ENCODE results near the gene ZNF821. TPM values are rescaled to one million over a fixed set of nuclear protein-coding genes. Genes with fewer than 3 reads are reported as not detected.
A peak's percentile ranks its signal among the peaks of the same experiment; 100 is the strongest.
"Not testable (repeated sequence)": the region's sequence is repeated elsewhere in the genome, so short reads cannot be mapped to it uniquely, and the experiment has no call there.

ZNF821 gene
- total and polyA plus RNA-seq, 4 donors, result 5.4 to 9.9 (median 8.5) TPM

DNA sequence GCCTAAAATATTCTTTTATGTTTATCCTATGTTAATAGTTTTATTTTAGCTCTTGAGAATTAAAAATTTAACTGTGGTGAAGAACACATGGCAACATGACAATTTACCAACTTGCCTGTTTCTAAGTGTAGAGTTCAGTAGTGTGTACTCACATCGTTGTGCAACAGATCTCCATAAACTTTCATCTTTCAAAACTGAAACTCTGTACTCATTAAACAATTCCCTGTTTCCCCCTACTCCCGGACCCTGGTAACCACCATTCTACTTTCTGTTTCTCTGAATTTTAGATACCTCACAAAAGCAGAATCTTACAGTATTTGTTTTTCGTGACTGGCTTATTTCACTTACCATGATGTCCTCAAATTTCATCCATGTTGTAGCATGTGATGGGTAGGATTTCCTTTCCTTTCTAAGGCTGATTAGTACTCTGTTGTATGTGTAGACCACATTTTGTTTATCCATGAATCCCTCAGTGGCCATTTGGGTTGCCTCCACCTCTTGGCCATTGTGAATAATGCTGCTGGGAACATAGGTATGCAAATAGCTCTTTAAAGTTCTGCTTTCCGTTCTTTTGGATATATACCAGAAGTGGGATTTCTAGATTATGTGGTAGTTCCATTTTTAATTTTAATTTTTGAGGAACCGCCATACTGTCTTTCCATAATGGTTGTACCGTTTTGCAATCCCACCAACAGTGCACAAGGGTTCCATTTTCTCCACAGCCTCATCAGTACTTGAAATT is 28.7 kb upstream of the ZNF821 start:
- no peak for DNase-seq
- H3K27ac ChIP-seq (ENCODE audit: low read depth in 1 of 2, low read length in 2 of 2), result no peak overlapping the region
- no peak overlapping the region for H3K4me3 ChIP-seq (ENCODE audit: low read length in 2 of 2)
- no peaks in the 10 kb centered on the region for H3K9me3 ChIP-seq (ENCODE audit: control insufficient read depth, low read length)
- peaks cover 3 to 5% of the 10 kb centered on the region in 2 donors for H3K4me1 ChIP-seq (ENCODE audit: control insufficient read depth in 1 of 2, insufficient read depth in 2 of 2, low read length in 2 of 2)
- intact Hi-C loops (cut with DNase I), result no loop called here
- H3K27me3 ChIP-seq (ENCODE audit: control insufficient read depth in 1 of 2, insufficient read depth in 2 of 2, low read length in 1 of 2), result no peaks in the 10 kb centered on the region
- 88 to 91% methylated on average over 6 of the region's 6 CpGs for WGBS, 2 donors
- no peak for ATAC-seq (ENCODE audit: low FRiP score)
- no peaks in the 10 kb centered on the region for H3K36me3 ChIP-seq (ENCODE audit: control insufficient read depth in 1 of 2, insufficient read depth in 2 of 2, low read length in 1 of 2)

DNA sequence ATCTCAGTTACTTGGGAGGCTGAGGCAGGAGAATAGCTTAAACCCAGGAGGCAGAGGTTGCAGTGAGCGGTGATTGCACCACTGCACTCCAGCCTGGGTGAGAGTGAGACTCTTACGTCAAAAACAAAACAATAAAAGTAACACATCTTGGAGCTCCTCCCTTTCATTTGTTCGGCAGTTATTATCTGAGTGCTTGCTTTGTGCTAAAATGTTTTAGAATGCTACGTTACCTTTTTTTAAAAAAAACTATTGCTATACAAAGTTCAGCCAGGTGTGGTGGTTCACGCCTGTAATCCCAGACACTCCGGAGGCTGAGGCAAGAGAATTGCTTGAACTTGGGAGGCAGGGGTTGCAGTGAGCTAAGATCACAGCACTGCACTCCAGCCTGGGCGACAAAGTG is 27.1 kb upstream of the ZNF821 start:
- DNase-seq (no peak), ATAC-seq (ENCODE audit: low FRiP score) (no peak)
- no peaks in the 10 kb centered on the region for H3K27me3 ChIP-seq (ENCODE audit: control insufficient read depth in 1 of 2, insufficient read depth in 2 of 2, low read length in 1 of 2)
- intact Hi-C loops (cut with DNase I), result no loop called here
- H3K27ac ChIP-seq (ENCODE audit: low read depth in 1 of 2, low read length in 2 of 2), result no peak overlapping the region
- H3K4me1 ChIP-seq (ENCODE audit: control insufficient read depth in 1 of 2, insufficient read depth in 2 of 2, low read length in 2 of 2), result peaks cover 3 to 5% of the 10 kb centered on the region in 2 donors
- 85 to 90% methylated on average over 7 of the region's 7 CpGs for WGBS, 2 donors
- no peaks in the 10 kb centered on the region for H3K9me3 ChIP-seq (ENCODE audit: control insufficient read depth, low read length)
- no peaks in the 10 kb centered on the region for H3K36me3 ChIP-seq (ENCODE audit: control insufficient read depth in 1 of 2, insufficient read depth in 2 of 2, low read length in 1 of 2)
- H3K4me3 ChIP-seq (ENCODE audit: low read length in 2 of 2), result no peak overlapping the region

DNA sequence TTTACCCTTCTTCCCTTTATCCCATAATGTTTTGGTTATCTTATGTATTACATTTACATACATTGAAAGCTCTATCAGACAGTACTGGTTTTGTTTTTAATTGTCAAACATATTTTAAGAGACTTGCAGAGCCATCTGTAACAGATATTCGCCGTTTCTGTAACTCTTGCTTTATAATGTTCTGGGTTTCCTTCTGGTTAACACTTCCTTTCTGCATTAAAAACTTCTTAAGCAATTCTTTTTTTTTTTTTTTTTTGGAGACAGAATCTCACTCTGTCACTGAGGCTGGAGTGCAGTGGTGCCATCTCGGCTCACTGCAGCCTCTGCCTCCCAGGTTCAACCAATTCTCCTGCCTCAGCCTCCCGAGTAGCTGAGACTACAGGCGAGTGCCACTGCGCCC is 21.8 kb upstream of the ZNF821 start:
- ATAC-seq (ENCODE audit: low FRiP score); H3K27me3 ChIP-seq (ENCODE audit: control insufficient read depth in 1 of 2, insufficient read depth in 2 of 2, low read length in 1 of 2); H3K9me3 ChIP-seq (ENCODE audit: control insufficient read depth, low read length); intact Hi-C loops (cut with DNase I); H3K4me3 ChIP-seq (ENCODE audit: low read length in 2 of 2); H3K4me1 ChIP-seq (ENCODE audit: control insufficient read depth in 1 of 2, insufficient read depth in 2 of 2, low read length in 2 of 2); DNase-seq; H3K27ac ChIP-seq (ENCODE audit: low read depth in 1 of 2, low read length in 2 of 2); H3K36me3 ChIP-seq (ENCODE audit: control insufficient read depth in 1 of 2, insufficient read depth in 2 of 2, low read length in 1 of 2): not testable (repeated sequence)
- 86 to 87% methylated on average over 6 of the region's 6 CpGs for WGBS, 2 donors

DNA sequence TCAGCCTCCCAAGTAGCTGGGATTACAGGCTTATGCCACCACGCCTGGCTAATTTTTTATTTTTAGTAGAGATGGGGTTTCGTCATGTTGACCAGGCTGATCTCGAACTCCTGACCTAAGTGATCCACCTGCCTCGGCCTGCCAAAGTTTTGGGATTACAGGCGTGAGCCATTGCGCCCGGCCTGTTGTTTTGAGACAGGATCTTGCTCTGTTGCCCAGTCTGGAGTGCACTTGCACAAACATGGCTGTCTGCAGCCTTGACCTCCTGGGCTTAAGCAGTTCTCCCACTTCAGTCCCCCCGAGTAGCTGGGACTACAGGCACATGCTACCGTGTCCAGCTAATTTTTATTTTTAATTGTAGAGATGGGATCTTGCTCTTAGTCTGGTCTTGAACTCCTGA is 20.3 kb upstream of the ZNF821 start:
- ATAC-seq (ENCODE audit: low FRiP score) (no peak), DNase-seq (no peak)
- H3K27ac ChIP-seq (ENCODE audit: low read depth in 1 of 2, low read length in 2 of 2), result no peak overlapping the region
- H3K36me3 ChIP-seq (ENCODE audit: control insufficient read depth in 1 of 2, insufficient read depth in 2 of 2, low read length in 1 of 2), result no peaks in the 10 kb centered on the region
- no peak overlapping the region for H3K4me3 ChIP-seq (ENCODE audit: low read length in 2 of 2)
- intact Hi-C loops (cut with DNase I), result no loop called here
- H3K27me3 ChIP-seq (ENCODE audit: control insufficient read depth in 1 of 2, insufficient read depth in 2 of 2, low read length in 1 of 2), result no peaks in the 10 kb centered on the region
- H3K9me3 ChIP-seq (ENCODE audit: control insufficient read depth, low read length), result no peaks in the 10 kb centered on the region
- 82 to 84% methylated on average over 9 of the region's 9 CpGs for WGBS, 2 donors
- peaks cover 0 to under 1% of the 10 kb centered on the region in 2 donors for H3K4me1 ChIP-seq (ENCODE audit: control insufficient read depth in 1 of 2, insufficient read depth in 2 of 2, low read length in 2 of 2)

GRCh38 chr16:71903608-71904007 is 19.6 kb upstream of the ZNF821 start:
- H3K4me1 ChIP-seq (ENCODE audit: control insufficient read depth in 1 of 2, insufficient read depth in 2 of 2, low read length in 2 of 2), result peaks cover 0 to 2% of the 10 kb centered on the region in 2 donors
- no peak overlapping the region for H3K27ac ChIP-seq (ENCODE audit: low read depth in 1 of 2, low read length in 2 of 2)

DNA sequence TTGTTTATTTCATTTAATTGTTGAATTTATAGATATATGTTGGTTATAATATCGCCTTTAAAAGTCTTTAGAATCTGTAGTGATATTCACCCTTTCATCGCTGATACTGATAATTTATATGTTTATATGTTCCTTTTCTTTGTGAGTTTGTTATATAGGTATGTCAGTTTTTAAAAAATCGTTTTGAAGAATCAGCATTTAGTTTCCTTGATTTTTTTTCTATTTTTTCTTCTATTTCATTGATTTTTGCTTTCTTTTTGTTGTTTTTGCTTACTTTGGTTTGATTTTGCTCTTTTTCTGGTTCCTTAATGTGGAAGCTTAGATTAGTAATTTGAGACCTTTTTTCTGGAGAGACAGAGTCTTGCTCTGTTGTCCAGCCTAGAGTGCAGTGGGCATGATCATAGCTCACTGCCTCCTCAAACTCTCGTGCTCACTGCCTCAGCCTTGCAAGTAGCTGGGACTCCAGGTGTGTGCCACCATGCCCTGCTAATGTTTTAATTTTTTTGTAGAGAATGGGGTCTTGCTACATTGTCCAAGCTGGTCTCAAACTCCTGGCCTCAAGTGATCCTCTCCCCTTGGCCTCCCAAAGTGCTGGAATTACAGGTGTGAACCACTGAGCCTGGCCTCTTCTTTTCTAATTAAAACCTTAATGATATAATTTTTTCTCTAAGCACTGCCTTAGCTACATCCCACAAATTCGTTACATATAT is 18.8 kb upstream of the ZNF821 start:
- intact Hi-C loops (cut with DNase I), result no loop called here
- 81 to 84% methylated on average over 5 of the region's 5 CpGs for WGBS, 2 donors
- Histone ChIP-seq H3K9me3 (ENCODE audit: control insufficient read depth, low read length) (no peaks in the 10 kb centered on the region), H3K4me3 (ENCODE audit: low read length in 2 of 2) (no peak overlapping the region), H3K36me3 (ENCODE audit: control insufficient read depth in 1 of 2, insufficient read depth in 2 of 2, low read length in 1 of 2) (no peaks in the 10 kb centered on the region), H3K27me3 (ENCODE audit: control insufficient read depth in 1 of 2, insufficient read depth in 2 of 2, low read length in 1 of 2) (no peaks in the 10 kb centered on the region), H3K27ac (ENCODE audit: low read depth in 1 of 2, low read length in 2 of 2) (no peak overlapping the region), H3K4me1 (ENCODE audit: control insufficient read depth in 1 of 2, insufficient read depth in 2 of 2, low read length in 2 of 2) (peaks cover 0 to 2% of the 10 kb centered on the region in 2 donors)
- ATAC-seq (ENCODE audit: low FRiP score) (no peak), DNase-seq (no peak)

More at GRCh38 chr16:71903608-71904007, 19.6 kb upstream of the ZNF821 start:
- 72 to 79% methylated on average over 2 of the region's 2 CpGs for WGBS, 2 donors
- intact Hi-C loops (cut with DNase I), result no loop called here
- Histone ChIP-seq H3K4me3 (ENCODE audit: low read length in 2 of 2) (no peak overlapping the region), H3K36me3 (ENCODE audit: control insufficient read depth in 1 of 2, insufficient read depth in 2 of 2, low read length in 1 of 2) (no peaks in the 10 kb centered on the region), H3K27me3 (ENCODE audit: control insufficient read depth in 1 of 2, insufficient read depth in 2 of 2, low read length in 1 of 2) (no peaks in the 10 kb centered on the region), H3K9me3 (ENCODE audit: control insufficient read depth, low read length) (no peaks in the 10 kb centered on the region)
- ATAC-seq (ENCODE audit: low FRiP score) (no peak), DNase-seq (no peak)

GRCh38 chr16:71899171-71899570 is 15.2 kb upstream of the ZNF821 start:
- no peaks in the 10 kb centered on the region for H3K9me3 ChIP-seq (ENCODE audit: control insufficient read depth, low read length)
- WGBS, 2 donors, result 97% methylated on average over 4 of the region's 4 CpGs
- intact Hi-C loops (cut with DNase I), result loop anchor here in 1 of 2 donors (5.0 kb wide), 1 partner anchor 92 kb away; the partner anchor contains the start of gene AP1G1
- H3K27me3 ChIP-seq (ENCODE audit: control insufficient read depth in 1 of 2, insufficient read depth in 2 of 2, low read length in 1 of 2), result no peaks in the 10 kb centered on the region
- no peak for ATAC-seq (ENCODE audit: low FRiP score)
- no peak overlapping the region for H3K4me3 ChIP-seq (ENCODE audit: low read length in 2 of 2)
- peaks cover 0 to 2% of the 10 kb centered on the region in 2 donors for H3K4me1 ChIP-seq (ENCODE audit: control insufficient read depth in 1 of 2, insufficient read depth in 2 of 2, low read length in 2 of 2)
- H3K36me3 ChIP-seq (ENCODE audit: control insufficient read depth in 1 of 2, insufficient read depth in 2 of 2, low read length in 1 of 2), result no peaks in the 10 kb centered on the region
- no peak overlapping the region for H3K27ac ChIP-seq (ENCODE audit: low read depth in 1 of 2, low read length in 2 of 2)
- DNase-seq, result no peak

DNA sequence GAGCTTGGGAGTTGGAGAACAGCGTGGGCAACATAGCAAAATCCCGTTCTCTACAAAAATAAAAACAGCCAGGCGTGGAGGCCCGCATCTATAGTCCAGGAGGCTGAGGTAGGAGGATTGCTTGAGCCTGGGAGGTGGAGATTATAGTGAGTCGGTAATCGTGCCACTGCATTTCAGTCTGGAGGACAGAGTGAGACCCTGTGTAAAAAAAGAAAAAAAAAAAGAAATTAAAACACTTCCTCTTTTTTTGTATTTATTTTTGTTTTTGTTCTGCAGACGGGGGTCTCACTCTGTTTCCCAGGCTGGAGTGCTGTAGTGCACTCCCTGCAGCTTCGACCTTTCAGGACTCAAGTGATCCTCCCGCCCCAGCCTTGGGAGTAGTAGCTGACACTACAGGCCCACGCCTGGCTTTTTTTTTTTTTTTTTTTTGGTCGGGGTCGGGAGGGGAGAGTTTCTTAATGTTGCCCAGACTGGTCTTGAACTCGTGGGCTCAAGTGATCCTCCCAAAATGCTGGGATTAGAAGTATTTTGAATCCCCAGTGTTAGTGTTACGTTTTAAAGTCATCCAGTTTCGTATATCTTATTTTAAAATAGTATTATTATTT is 12.9 kb upstream of the ZNF821 start:
- peak overlapping the region in 1 of 2 donors; percentile 93 for H3K4me3 ChIP-seq (ENCODE audit: low read length in 2 of 2)
- ATAC-seq (ENCODE audit: low FRiP score), result no peak
- no peak overlapping the region for H3K27ac ChIP-seq (ENCODE audit: low read depth in 1 of 2, low read length in 2 of 2)
- H3K27me3 ChIP-seq (ENCODE audit: control insufficient read depth in 1 of 2, insufficient read depth in 2 of 2, low read length in 1 of 2), result no peaks in the 10 kb centered on the region
- peaks cover 0 to 2% of the 10 kb centered on the region in 2 donors for H3K4me1 ChIP-seq (ENCODE audit: control insufficient read depth in 1 of 2, insufficient read depth in 2 of 2, low read length in 2 of 2)
- no peaks in the 10 kb centered on the region for H3K9me3 ChIP-seq (ENCODE audit: control insufficient read depth, low read length)
- intact Hi-C loops (cut with DNase I), result loop anchor here in 1 of 2 donors (5.0 kb wide), 1 partner anchor 90 kb away; the partner anchor contains the start of gene AP1G1
- H3K36me3 ChIP-seq (ENCODE audit: control insufficient read depth in 1 of 2, insufficient read depth in 2 of 2, low read length in 1 of 2), result no peaks in the 10 kb centered on the region
- DNase-seq, result no peak
- 48 to 53% methylated on average over 15 of the region's 15 CpGs for WGBS, 2 donors
